Umbilical cord (tissue), 2 donors: Measurements from ENCODE around the gene PPP2R2C. TPM values are rescaled to one million over a fixed set of nuclear protein-coding genes. Genes with fewer than 3 reads are reported as not detected.

Source experiments
- DNase-seq: peaks from one replicate; pipeline ENCODE4 v3.0.0-alpha.2; 2015; ENCODE audit warnings: low spot score
- total RNA-seq: library from RNA; depleted of rRNA; stranded (reverse); fragments of >200 nt; gene quantifications from one replicate; pipeline ENCODE4 v1.2.3, GENCODE V29; 2014; ENCODE audit warnings: low replicate concordance; ENCODE audit not compliant: insufficient read depth

The PPP2R2C gene
- total RNA-seq, 1 donor from 2014 or later, result 2.9 TPM

GRCh38 chr4:6272863-6273660 lies 199.4 kb downstream of the PPP2R2C start:
- peak; percentile 68 for DNase-seq

GRCh38 chr4:6271701-6272465 lies 200.5 kb downstream of the PPP2R2C start:
- DNase-seq, result no peak

DNA sequence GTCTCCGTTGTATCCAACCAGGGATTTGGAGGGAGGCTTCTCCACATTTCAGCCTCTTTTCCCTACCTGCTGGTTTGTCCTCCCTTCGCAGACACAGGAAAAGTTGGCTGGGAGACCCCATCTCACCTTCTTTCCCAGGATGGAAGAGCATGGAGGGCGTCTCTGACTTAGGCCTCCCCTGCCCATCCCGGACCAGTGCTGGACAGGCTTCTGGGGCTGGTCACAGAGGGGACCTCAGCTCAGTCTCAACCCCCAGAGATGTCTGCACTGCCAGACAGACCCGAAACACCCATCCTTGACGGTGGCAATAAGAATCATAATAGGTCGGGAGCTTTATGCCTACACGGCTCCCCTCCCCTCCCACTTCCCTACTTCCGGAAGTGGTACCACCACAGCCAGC lies 201.2 kb downstream of the PPP2R2C start:
- DNase-seq, result no peak

DNA sequence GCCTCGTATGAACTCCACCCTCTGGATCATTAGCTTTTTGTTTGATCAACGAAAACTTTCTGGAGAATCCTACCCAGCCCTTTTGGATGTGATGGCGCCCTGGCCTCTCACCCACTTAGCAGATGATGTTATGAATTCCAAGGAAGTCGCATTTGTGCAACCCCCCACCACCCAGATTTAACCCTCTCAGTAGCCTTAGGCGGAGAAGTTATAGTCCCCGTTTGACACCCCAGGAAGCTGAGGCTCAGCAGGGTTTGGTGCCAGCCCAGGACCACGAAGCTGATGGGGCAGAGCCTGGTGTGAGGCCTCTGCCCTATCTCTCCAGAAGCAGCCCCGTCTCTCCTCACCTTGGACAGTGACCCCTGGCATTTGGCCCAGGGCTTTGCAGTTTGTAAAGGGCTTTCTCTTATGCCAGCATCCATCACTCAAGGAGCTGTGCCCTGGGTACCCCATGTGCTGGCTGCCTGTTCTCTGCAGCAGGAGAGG lies 201.7 kb downstream of the PPP2R2C start:
- no peak for DNase-seq

Other genes starting within 250 kb of the PPP2R2C start
- 17.1 TPM for gene WFS1, start 202.8 kb downstream of the PPP2R2C start, total RNA-seq
- 19.0 TPM for gene MAN2B2, start 102.6 kb upstream of the PPP2R2C start, total RNA-seq
- 63.6 TPM for gene MRFAP1, start 168.1 kb upstream of the PPP2R2C start, total RNA-seq
- gene S100P, start 221.3 kb upstream of the PPP2R2C start, total RNA-seq, result 5.3 TPM
- gene MRFAP1L1, start 237.3 kb upstream of the PPP2R2C start, total RNA-seq, result 38.0 TPM
- 17.1 TPM for gene BLOC1S4, start 243.6 kb upstream of the PPP2R2C start, total RNA-seq